Measurements from ENCODE around the gene WFDC2. TPM values are rescaled to one million over a fixed set of nuclear protein-coding genes. Genes with fewer than 3 reads are reported as not detected.

The WFDC2 gene
- total and polyA plus RNA-seq, 12 donors: 0.33 to 1.9 (median 0.42) TPM; not detected in 7

DNA sequence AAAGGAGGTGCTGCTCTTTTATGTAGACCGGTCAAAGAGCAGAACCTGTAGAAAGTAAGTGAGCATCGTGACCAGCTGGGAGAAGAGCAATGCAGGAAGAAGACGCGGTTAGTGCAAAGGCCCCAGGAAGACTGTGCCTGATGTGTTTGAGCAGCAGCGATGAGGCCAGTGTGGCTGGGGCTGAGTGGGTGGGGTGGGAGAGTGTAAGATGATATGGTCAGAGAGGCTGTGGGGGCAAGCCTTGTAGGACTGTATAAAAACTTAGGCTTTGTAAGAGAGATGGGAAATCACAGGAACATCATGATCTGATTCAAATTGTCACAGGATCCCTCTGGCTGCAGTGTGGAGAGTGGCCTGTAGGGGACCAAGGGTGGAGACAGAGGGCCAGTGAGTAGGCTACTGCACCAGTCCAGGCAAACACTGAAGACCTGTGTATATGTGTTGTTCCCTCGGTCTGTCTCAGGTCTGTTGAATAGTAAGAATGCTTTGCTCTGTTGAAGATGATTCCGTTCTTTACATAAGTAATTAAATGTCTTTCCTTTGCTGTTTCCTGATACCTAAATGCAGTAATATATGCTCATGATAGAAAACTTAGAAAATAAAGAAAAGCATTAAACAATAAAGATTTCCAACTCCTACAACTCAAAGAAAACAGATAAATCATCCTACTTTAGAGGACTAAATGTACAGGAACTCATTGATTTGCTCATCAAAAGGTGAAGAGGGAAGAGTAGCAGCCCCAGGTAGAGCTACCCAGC lies 23.6 kb upstream of the WFDC2 start:
- Histone ChIP-seq H3K36me3 (replicated peaks in 1 of 2) (no peaks in the 10 kb centered on the region), H3K4me3 (no peak overlapping the region), H3K27ac (no peak overlapping the region), H3K27me3 (no peaks in the 10 kb centered on the region), H3K9me3 (replicated peaks in 1 of 3) (no peaks in the 10 kb centered on the region), H3K4me1 (replicated peaks in 1 of 2) (no peaks in the 10 kb centered on the region)
- 66 to 70% (median 66%) methylated on average over 7 of the region's 7 CpGs for WGBS, 4 donors
- intact Hi-C loops (cut with DNase I): loop anchor here in 1 of 2 donors (10.0 kb wide), 1 partner anchor 329 kb away; no protein-coding TSS in a partner anchor
- no peak for TF ChIP-seq POLR2A (IDR thresholded peaks at IDR 0.05)
- TF ChIP-seq, protein P1, sequence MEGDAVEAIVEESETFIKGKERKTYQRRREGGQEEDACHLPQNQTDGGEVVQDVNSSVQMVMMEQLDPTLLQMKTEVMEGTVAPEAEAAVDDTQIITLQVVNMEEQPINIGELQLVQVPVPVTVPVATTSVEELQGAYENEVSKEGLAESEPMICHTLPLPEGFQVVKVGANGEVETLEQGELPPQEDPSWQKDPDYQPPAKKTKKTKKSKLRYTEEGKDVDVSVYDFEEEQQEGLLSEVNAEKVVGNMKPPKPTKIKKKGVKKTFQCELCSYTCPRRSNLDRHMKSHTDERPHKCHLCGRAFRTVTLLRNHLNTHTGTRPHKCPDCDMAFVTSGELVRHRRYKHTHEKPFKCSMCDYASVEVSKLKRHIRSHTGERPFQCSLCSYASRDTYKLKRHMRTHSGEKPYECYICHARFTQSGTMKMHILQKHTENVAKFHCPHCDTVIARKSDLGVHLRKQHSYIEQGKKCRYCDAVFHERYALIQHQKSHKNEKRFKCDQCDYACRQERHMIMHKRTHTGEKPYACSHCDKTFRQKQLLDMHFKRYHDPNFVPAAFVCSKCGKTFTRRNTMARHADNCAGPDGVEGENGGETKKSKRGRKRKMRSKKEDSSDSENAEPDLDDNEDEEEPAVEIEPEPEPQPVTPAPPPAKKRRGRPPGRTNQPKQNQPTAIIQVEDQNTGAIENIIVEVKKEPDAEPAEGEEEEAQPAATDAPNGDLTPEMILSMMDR (IDR thresholded peaks at IDR 0.05): peak; percentile 15 to 49 (median 26)
- DNase-seq: no peak

DNA sequence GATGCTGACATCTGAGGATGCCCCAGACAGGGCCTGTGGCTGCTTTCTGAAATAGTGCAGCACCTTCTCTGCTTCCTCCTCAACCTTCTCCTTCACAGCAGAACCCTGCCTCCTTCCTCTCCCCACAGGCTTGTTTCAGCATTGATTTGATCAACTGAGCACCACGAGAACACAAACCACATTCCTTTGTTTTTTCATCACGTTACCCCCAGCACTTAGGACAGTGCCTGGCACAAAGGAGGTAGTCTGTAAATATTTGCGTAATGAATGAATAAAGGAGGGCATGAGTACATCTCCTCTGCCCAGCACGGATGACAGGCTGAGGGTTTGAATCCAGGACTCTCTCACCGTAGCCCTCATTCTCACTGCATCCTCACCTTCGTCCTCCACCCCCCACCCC lies 21.3 kb upstream of the WFDC2 start:
- intact Hi-C loops (cut with DNase I): loop anchor here in 1 of 2 donors (10.0 kb wide), 1 partner anchor 327 kb away; no protein-coding TSS in a partner anchor
- no peak for TF ChIP-seq POLR2A (IDR thresholded peaks at IDR 0.05)
- TF ChIP-seq, protein P1 (IDR thresholded peaks at IDR 0.05): no peak
- H3K9me3 ChIP-seq (replicated peaks in 1 of 3): no peaks in the 10 kb centered on the region
- no peaks in the 10 kb centered on the region for H3K36me3 ChIP-seq (replicated peaks in 1 of 2)
- H3K4me3 ChIP-seq: no peak overlapping the region
- no peak overlapping the region for H3K27ac ChIP-seq
- 56 to 68% (median 66%) methylated on average over 6 of the region's 6 CpGs for WGBS, 4 donors
- H3K27me3 ChIP-seq: no peaks in the 10 kb centered on the region
- no peak for DNase-seq
- H3K4me1 ChIP-seq (replicated peaks in 1 of 2): no peaks in the 10 kb centered on the region

DNA sequence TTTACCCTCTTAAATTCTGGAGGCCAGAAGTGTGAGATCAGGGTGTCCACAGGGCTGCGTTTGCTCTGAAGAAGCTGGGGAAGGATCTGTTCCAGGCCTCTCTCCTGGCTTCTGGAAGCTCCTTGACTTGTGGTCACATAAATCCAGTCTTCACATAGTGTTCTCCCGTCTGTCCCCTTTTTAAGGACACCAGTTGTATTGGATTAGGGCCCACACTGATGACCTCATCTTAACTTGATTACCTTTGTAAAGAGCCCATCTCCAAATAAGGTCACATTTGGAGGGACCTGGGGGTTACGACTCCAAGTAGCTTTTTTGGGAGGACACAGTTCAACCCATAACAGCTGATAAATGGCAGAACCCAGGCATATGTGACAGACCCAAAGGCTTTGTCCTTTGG lies 20.0 kb upstream of the WFDC2 start:
- no peaks in the 10 kb centered on the region for H3K4me1 ChIP-seq (replicated peaks in 1 of 2)
- intact Hi-C loops (cut with DNase I): loop anchor here in 1 of 2 donors (10.0 kb wide), 1 partner anchor 325 kb away; no protein-coding TSS in a partner anchor
- 56 to 64% (median 60%) methylated on average over 3 of the region's 3 CpGs for WGBS, 4 donors
- no peaks in the 10 kb centered on the region for H3K27me3 ChIP-seq
- TF ChIP-seq POLR2A (IDR thresholded peaks at IDR 0.05): no peak
- TF ChIP-seq, protein P1 (IDR thresholded peaks at IDR 0.05): no peak
- no peaks in the 10 kb centered on the region for H3K36me3 ChIP-seq (replicated peaks in 1 of 2)
- no peak overlapping the region for H3K27ac ChIP-seq
- DNase-seq: no peak
- H3K9me3 ChIP-seq (replicated peaks in 1 of 3): no peaks in the 10 kb centered on the region
- no peak overlapping the region for H3K4me3 ChIP-seq

DNA sequence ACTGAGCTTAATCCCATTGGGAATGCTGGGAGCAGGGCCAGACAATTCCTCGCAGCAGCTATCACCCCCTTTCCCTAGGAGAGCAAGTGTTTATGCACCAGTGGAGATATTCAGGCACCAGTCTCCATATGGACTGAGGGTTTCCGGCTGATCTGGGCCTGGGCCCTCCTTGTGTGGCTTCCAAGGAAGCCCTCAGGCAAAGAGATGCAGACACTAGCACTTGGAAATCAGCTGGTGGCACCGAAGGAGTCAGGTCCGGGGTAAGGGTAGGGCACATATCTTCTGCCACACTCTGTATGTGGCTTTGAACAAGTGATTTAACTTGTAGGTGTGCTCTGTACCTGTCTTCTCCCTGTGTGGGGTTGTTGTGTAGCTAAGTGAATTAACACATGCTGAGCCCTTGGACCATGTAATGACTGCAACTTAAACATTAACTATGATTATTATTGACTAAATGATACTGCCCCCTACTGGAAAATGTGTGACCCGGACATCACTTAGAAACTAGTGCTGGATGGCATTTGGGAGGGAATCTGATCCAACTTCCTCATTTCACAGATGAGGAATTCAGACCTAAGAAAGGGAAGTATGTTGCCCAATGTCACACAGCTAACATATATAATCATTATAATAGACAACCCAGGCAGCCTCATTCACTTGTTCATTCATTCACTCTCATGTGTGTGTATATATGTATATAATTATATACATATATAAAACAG lies 19.3 kb upstream of the WFDC2 start:
- peak in 1 of 7 donors; percentile 31 for DNase-seq
- H3K27ac ChIP-seq: peak overlapping the region in 1 of 5 donors; percentile 8
- H3K4me3 ChIP-seq: no peak overlapping the region
- no peaks in the 10 kb centered on the region for H3K9me3 ChIP-seq (replicated peaks in 1 of 3)
- H3K4me1 ChIP-seq (replicated peaks in 1 of 2): no peaks in the 10 kb centered on the region
- WGBS, 4 donors: 67 to 74% (median 69%) methylated on average over 5 of the region's 5 CpGs
- intact Hi-C loops (cut with DNase I): no loop called here
- H3K36me3 ChIP-seq (replicated peaks in 1 of 2): no peaks in the 10 kb centered on the region
- no peaks in the 10 kb centered on the region for H3K27me3 ChIP-seq
- TF ChIP-seq, protein P1 (IDR thresholded peaks at IDR 0.05): peak; percentile 30 to 57 (median 49)
- TF ChIP-seq POLR2A (IDR thresholded peaks at IDR 0.05): no peak
